Measurements from ENCODE around the gene STX12. TPM values are rescaled to one million over a fixed set of nuclear protein-coding genes. Genes with fewer than 3 reads are reported as not detected.

STX12 gene
- total RNA-seq, 1 experiment from 2014 or later = 24.5 TPM

- Histone ChIP-seq H3K4me1 (ENCODE audit: insufficient read depth, low read length, poor library complexity, severe bottlenecking) (peaks cover 4% of the 10 kb centered on the region), H3K36me3 (ENCODE audit: insufficient read depth, low read length, poor library complexity, severe bottlenecking) (no peaks in the 10 kb centered on the region), H3K9me3 (ENCODE audit: low read depth, low read length, poor library complexity, severe bottlenecking) (no peaks in the 10 kb centered on the region), H3K27ac (ENCODE audit: low read depth, low read length, poor library complexity, severe bottlenecking) (no peak overlapping the region), H3K27me3 (replicated peaks; ENCODE audit: insufficient read depth, low read depth, low read length, poor library complexity) (no peaks in the 10 kb centered on the region), H3K4me3 (ENCODE audit: low read depth, low read length, poor library complexity, severe bottlenecking) (no peak overlapping the region)
- no TSS peak for BruUV-seq (replicated peaks)
- POLR2A ChIA-PET (ENCODE audit: low non-redundant PET) = no interaction called here
- no peak for TF ChIP-seq EZH2 (IDR thresholded peaks at IDR 0.05; ENCODE audit: borderline replicate concordance, low read depth, low read length, poor library complexity, severe bottlenecking)
- no peak for TF ChIP-seq CTCF (conservative IDR thresholded peaks at IDR 0.05; ENCODE audit: low read depth, low read length)
- intact Hi-C loops (cut with micrococcal nuclease; ENCODE audit: unreplicated experiment) = loop anchor here (1.0 kb wide), 1 partner anchor 120 kb away; no protein-coding TSS in a partner anchor
- DNase-seq (ENCODE audit: low spot score) = no peak
- CTCF ChIA-PET = no interaction called here
These were observed 86.0 kb downstream of the STX12 start for GRCh38 chr1:27858949-27859576.

- DNase-seq (ENCODE audit: low spot score) = no peak
- ChIA-PET CTCF (no interaction called here), POLR2A (ENCODE audit: low non-redundant PET) (no interaction called here)
- H3K4me3 ChIP-seq (ENCODE audit: low read depth, low read length, poor library complexity, severe bottlenecking) = no peak overlapping the region
- intact Hi-C loops (cut with micrococcal nuclease; ENCODE audit: unreplicated experiment) = no loop called here
- no TSS peak for BruUV-seq (replicated peaks)
- TF ChIP-seq CTCF (conservative IDR thresholded peaks at IDR 0.05; ENCODE audit: low read depth, low read length) = no peak
- no peak for TF ChIP-seq EZH2 (IDR thresholded peaks at IDR 0.05; ENCODE audit: borderline replicate concordance, low read depth, low read length, poor library complexity, severe bottlenecking)
- no peaks in the 10 kb centered on the region for H3K27me3 ChIP-seq (replicated peaks; ENCODE audit: insufficient read depth, low read depth, low read length, poor library complexity)
- H3K36me3 ChIP-seq (ENCODE audit: insufficient read depth, low read length, poor library complexity, severe bottlenecking) = no peaks in the 10 kb centered on the region
- H3K27ac ChIP-seq (ENCODE audit: low read depth, low read length, poor library complexity, severe bottlenecking) = no peak overlapping the region
- no peaks in the 10 kb centered on the region for H3K9me3 ChIP-seq (ENCODE audit: low read depth, low read length, poor library complexity, severe bottlenecking)
- H3K4me1 ChIP-seq (ENCODE audit: insufficient read depth, low read length, poor library complexity, severe bottlenecking) = peaks cover 4% of the 10 kb centered on the region
These were observed 88.4 kb downstream of the STX12 start for GRCh38 chr1:27861436-27861835.

- intact Hi-C loops (cut with micrococcal nuclease; ENCODE audit: unreplicated experiment) = no loop called here
- H3K4me1 ChIP-seq (ENCODE audit: insufficient read depth, low read length, poor library complexity, severe bottlenecking) = peaks cover 4% of the 10 kb centered on the region
- CTCF ChIA-PET = no interaction called here
- DNase-seq (ENCODE audit: low spot score) = no peak
- H3K9me3 ChIP-seq (ENCODE audit: low read depth, low read length, poor library complexity, severe bottlenecking) = no peaks in the 10 kb centered on the region
- H3K27ac ChIP-seq (ENCODE audit: low read depth, low read length, poor library complexity, severe bottlenecking) = no peak overlapping the region
- no peaks in the 10 kb centered on the region for H3K27me3 ChIP-seq (replicated peaks; ENCODE audit: insufficient read depth, low read depth, low read length, poor library complexity)
- no peak overlapping the region for H3K4me3 ChIP-seq (ENCODE audit: low read depth, low read length, poor library complexity, severe bottlenecking)
- TF ChIP-seq CTCF (conservative IDR thresholded peaks at IDR 0.05; ENCODE audit: low read depth, low read length) (no peak), EZH2 (IDR thresholded peaks at IDR 0.05; ENCODE audit: borderline replicate concordance, low read depth, low read length, poor library complexity, severe bottlenecking) (no peak)
- no TSS peak for BruUV-seq (replicated peaks)
- POLR2A ChIA-PET (ENCODE audit: low non-redundant PET) = no interaction called here
- H3K36me3 ChIP-seq (ENCODE audit: insufficient read depth, low read length, poor library complexity, severe bottlenecking) = no peaks in the 10 kb centered on the region
These were observed 89.0 kb downstream of the STX12 start for GRCh38 chr1:27862004-27862403.

Data from A673 (cell line).